HG02610 (cell line): Measurements from ENCODE around the gene CSAD.
"Not testable (repeated sequence)": the region's sequence is repeated elsewhere in the genome, so short reads cannot be mapped to it uniquely, and the experiment has no call there.

ENCODE experiments used
- ATAC-seq: cut with Tn5 transposase; IDR thresholded peaks from one replicate; pipeline ENCODE4 v1.9.1; 2021; ENCODE audit warnings: mild to moderate bottlenecking, moderate library complexity; ENCODE audit not compliant: unreplicated experiment

Gene CSAD

GRCh38 chr12:53180931-53181645 is 363 bp upstream of the CSAD start:
- peak; percentile 42 for ATAC-seq

GRCh38 chr12:53179687-53180219 is 972 bp downstream of the CSAD start:
- peak; percentile 11 for ATAC-seq

- ATAC-seq, result not testable (repeated sequence)
These were observed 1.9 kb downstream of the CSAD start for GRCh38 chr12:53178803-53179202.

GRCh38 chr12:53177447-53177846 is 3.3 kb downstream of the CSAD start:
- not testable (repeated sequence) for ATAC-seq

- ATAC-seq, result no peak
These were observed 4.0 kb downstream of the CSAD start for GRCh38 chr12:53176750-53177149.

GRCh38 chr12:53174881-53175491 is 5.7 kb downstream of the CSAD start:
- no peak for ATAC-seq

- ATAC-seq, result no peak
These were observed 7.5 kb downstream of the CSAD start for GRCh38 chr12:53173085-53173715.

GRCh38 chr12:53172352-53172751 is 8.4 kb downstream of the CSAD start:
- no peak for ATAC-seq

- ATAC-seq, result no peak
These were observed 8.9 kb downstream of the CSAD start for GRCh38 chr12:53171725-53172329.

- ATAC-seq, result no peak
These were observed 9.6 kb downstream of the CSAD start for GRCh38 chr12:53170876-53171724.

- no peak for ATAC-seq
These were observed 10.5 kb downstream of the CSAD start for GRCh38 chr12:53170215-53170614.

GRCh38 chr12:53169644-53170043 is 11.1 kb downstream of the CSAD start:
- no peak for ATAC-seq

GRCh38 chr12:53166837-53167236 is 13.9 kb downstream of the CSAD start:
- ATAC-seq, result no peak

- not testable (repeated sequence) for ATAC-seq
These were observed 17.7 kb downstream of the CSAD start for GRCh38 chr12:53163008-53163407.

- ATAC-seq, result no peak
These were observed 19.4 kb downstream of the CSAD start for GRCh38 chr12:53161119-53161911.

GRCh38 chr12:53160673-53161072 is 20.1 kb downstream of the CSAD start:
- no peak for ATAC-seq

- ATAC-seq, result no peak
These were observed 20.7 kb downstream of the CSAD start for GRCh38 chr12:53160000-53160399.

GRCh38 chr12:53159195-53159839 is 21.4 kb downstream of the CSAD start:
- ATAC-seq, result peak; percentile 69

GRCh38 chr12:53152390-53152789 is 28.3 kb downstream of the CSAD start:
- ATAC-seq, result no peak
